ENCODE measurements around the gene SEZ6L2.
"Not testable (repeated sequence)": the region's sequence is repeated elsewhere in the genome, so short reads cannot be mapped to it uniquely, and the experiment has no call there.

SEZ6L2 gene

GRCh38 chr16:29849505-29849904 lies 49.8 kb downstream of the SEZ6L2 start:
- no peak for DNase-seq

GRCh38 chr16:29848420-29849297 lies 50.7 kb downstream of the SEZ6L2 start:
- peak; percentile 56 to 75 (median 70) for DNase-seq

GRCh38 chr16:29845656-29846055 lies 53.7 kb downstream of the SEZ6L2 start:
- DNase-seq: no peak

- no peak for DNase-seq
Measured at GRCh38 chr16:29844575-29845331, 54.6 kb downstream of the SEZ6L2 start.

GRCh38 chr16:29843931-29844330 lies 55.4 kb downstream of the SEZ6L2 start:
- DNase-seq: no peak

- no peak for DNase-seq
Measured at GRCh38 chr16:29842732-29843346, 56.5 kb downstream of the SEZ6L2 start.

GRCh38 chr16:29841631-29842030 lies 57.7 kb downstream of the SEZ6L2 start:
- DNase-seq: no peak

GRCh38 chr16:29840240-29840639 lies 59.1 kb downstream of the SEZ6L2 start:
- DNase-seq: no peak

- DNase-seq: no peak
Measured at GRCh38 chr16:29839822-29840221, 59.5 kb downstream of the SEZ6L2 start.

- no peak for DNase-seq
Measured at GRCh38 chr16:29837841-29838240, 61.5 kb downstream of the SEZ6L2 start.

- DNase-seq: no peak
Measured at GRCh38 chr16:29836623-29837022, 62.7 kb downstream of the SEZ6L2 start.

- DNase-seq: no peak
Measured at GRCh38 chr16:29835926-29836325, 63.4 kb downstream of the SEZ6L2 start.

- no peak for DNase-seq
Measured at GRCh38 chr16:29834079-29834478, 65.3 kb downstream of the SEZ6L2 start.

- not testable (repeated sequence) for DNase-seq
Measured at GRCh38 chr16:29833219-29833618, 66.1 kb downstream of the SEZ6L2 start.

GRCh38 chr16:29831490-29831889 lies 67.9 kb downstream of the SEZ6L2 start:
- DNase-seq: no peak

- no peak for DNase-seq
Measured at GRCh38 chr16:29830774-29831173, 68.6 kb downstream of the SEZ6L2 start.

GRCh38 chr16:29826342-29826695 lies 73.0 kb downstream of the SEZ6L2 start:
- DNase-seq: no peak

GRCh38 chr16:29825145-29826044 lies 74.0 kb downstream of the SEZ6L2 start:
- no peak for DNase-seq

- DNase-seq: no peak
Measured at GRCh38 chr16:29824589-29825144, 74.7 kb downstream of the SEZ6L2 start.

- no peak for DNase-seq
Measured at GRCh38 chr16:29821643-29822115, 77.7 kb downstream of the SEZ6L2 start.

Data from activated CD4-positive, CD25-positive, alpha-beta regulatory T cell (primary cell).